ENCODE results near the gene PRKN. TPM values are rescaled to one million over a fixed set of nuclear protein-coding genes. Genes with fewer than 3 reads are reported as not detected.

Gene PRKN
- total and polyA plus RNA-seq, 2 experiments from 2014 or later: 0.10 to 0.84 TPM

- H3K27ac Mint-ChIP-seq: no peak overlapping the region
- H3K36me3 Mint-ChIP-seq (ENCODE audit: low read depth): no peaks in the 10 kb centered on the region
These were observed 627.9 kb downstream of the PRKN start for GRCh38 chr6:162099685-162100084.

More at GRCh38 chr6:162099685-162100084, 627.9 kb downstream of the PRKN start:
- Histone ChIP-seq H3K4me2 (no peak overlapping the region), H3F3A (replicated peaks; ENCODE audit: low read depth) (no peaks in the 10 kb centered on the region), H3K79me2 (replicated peaks; ENCODE audit: insufficient read depth) (no peaks in the 10 kb centered on the region), H3K36me3 (ENCODE audit: insufficient read depth) (no peaks in the 10 kb centered on the region), H3K27ac (ENCODE audit: low read depth) (no peak overlapping the region), H2AFZ (no peak overlapping the region), H3K4me3 (no peak overlapping the region), H3K9me2 (ENCODE audit: insufficient read depth) (no peaks in the 10 kb centered on the region), H3K27me3 (ENCODE audit: insufficient read depth) (no peaks in the 10 kb centered on the region), H3K4me1 (ENCODE audit: insufficient read depth) (no peaks in the 10 kb centered on the region), H4K20me1 (replicated peaks; ENCODE audit: insufficient read depth) (no peaks in the 10 kb centered on the region)
- ATAC-seq (no peak), DNase-seq (ENCODE audit: low spot score) (no peak)
- TF ChIP-seq CTCF (conservative IDR thresholded peaks at IDR 0.05; ENCODE audit: low read depth in 2 of 2) (no peak), JUNB (IDR thresholded peaks at IDR 0.05; ENCODE audit: unreplicated experiment) (no peak), ZNF331 (CRISPR knock-in tag; IDR thresholded peaks at IDR 0.05; ENCODE audit: low read depth) (no peak), ZNF462 (CRISPR knock-in tag; IDR thresholded peaks at IDR 0.05) (no peak), NANOG (IDR thresholded peaks at IDR 0.05; ENCODE audit: borderline replicate concordance) (no peak), CREB1 (CRISPR knock-in tag; IDR thresholded peaks at IDR 0.05; ENCODE audit: low read depth) (no peak), ETS1 (IDR thresholded peaks at IDR 0.05) (no peak)
- Mint-ChIP-seq H3K27me3 (ENCODE audit: insufficient read depth, low read depth, poor library complexity) (no peaks in the 10 kb centered on the region), H3K4me3 (no peak overlapping the region), H3K4me1 (no peaks in the 10 kb centered on the region), H3K9me3 (no peaks in the 10 kb centered on the region)

Data from GM23338 (cell line).